HepG2 (cell line): ENCODE data around the gene UROD. TPM values are rescaled to one million over a fixed set of nuclear protein-coding genes. Genes with fewer than 3 reads are reported as not detected.

Experiments used
- ARHGAP35 ChIP-seq: sonication (generic); formaldehyde crosslinking; IDR thresholded peaks from 2 replicates; pipeline ENCODE4 v1.9.0; 2022; ENCODE audit warnings: mild to moderate bottlenecking, inconsistent platforms, moderate library complexity, missing genetic modification reagents, borderline replicate concordance
- CBX2 ChIP-seq, 2 experiments: fragments of 200-600 bp in 1 of 2; sonication (generic); formaldehyde crosslinking in 1 of 2; IDR thresholded peaks; 2 replicates each; pipeline versions ENCODE4 v1.7.0 to v1.8.1; 2018 to 2022; ENCODE audit warnings: low read depth in 2 of 2, low read length in 1 of 2, mild to moderate bottlenecking in 1 of 2, missing genetic modification reagents in 1 of 2
- FOSL1 ChIP-seq: sonication (generic); formaldehyde crosslinking; IDR thresholded peaks from 2 replicates; pipeline ENCODE4 v1.9.0; 2021; ENCODE audit warnings: missing genetic modification reagents, borderline replicate concordance
- HOXA5 ChIP-seq: sonication (generic); formaldehyde crosslinking; IDR thresholded peaks from 2 replicates; pipeline ENCODE4 v1.4.0; 2020; ENCODE audit warnings: missing genetic modification reagents
- IRX3 ChIP-seq: sonication (generic); formaldehyde crosslinking; IDR thresholded peaks from 2 replicates; pipeline ENCODE4 v1.8.1; 2023; ENCODE audit warnings: mild to moderate bottlenecking, low read depth, missing genetic modification reagents, borderline replicate concordance
- KLF15 ChIP-seq: sonication (generic); formaldehyde crosslinking; IDR thresholded peaks from 2 replicates; pipeline ENCODE4 v1.8.1; 2023; ENCODE audit warnings: borderline replicate concordance, mild to moderate bottlenecking, inconsistent platforms, missing genetic modification reagents, mixed read lengths
- RCOR2 ChIP-seq: IDR thresholded peaks from 2 replicates; pipeline ENCODE4 v1.6.1; 2016; ENCODE audit warnings: missing biosample characterization, missing genetic modification reagents
- RFXAP ChIP-seq: sonication (generic); formaldehyde crosslinking; IDR thresholded peaks from 2 replicates; pipeline ENCODE4 v1.4.0; 2020; ENCODE audit warnings: missing genetic modification reagents, borderline replicate concordance
- RNF2 ChIP-seq: fragments of 450-650 bp; conservative IDR thresholded peaks from 2 replicates; pipeline ENCODE4 v1.6.1; 2016; ENCODE audit warnings: low read depth
- SAP130 ChIP-seq: IDR thresholded peaks from 2 replicates; pipeline ENCODE4 v1.6.1; 2016; ENCODE audit warnings: low read depth
- ZBTB42 ChIP-seq: sonication (generic); formaldehyde crosslinking; IDR thresholded peaks from 2 replicates; pipeline ENCODE4 v1.5.0; 2020; ENCODE audit warnings: mild to moderate bottlenecking, missing genetic modification reagents
- ZFP41 ChIP-seq: sonication (generic); formaldehyde crosslinking; IDR thresholded peaks from 2 replicates; pipeline ENCODE4 v1.4.0; 2020; ENCODE audit warnings: mild to moderate bottlenecking, missing genetic modification reagents, borderline replicate concordance
- ZNF33B ChIP-seq: sonication (generic); formaldehyde crosslinking; IDR thresholded peaks from 2 replicates; pipeline ENCODE4 v1.5.1; 2020; ENCODE audit warnings: mild to moderate bottlenecking, missing genetic modification reagents
- polyA plus RNA-seq, 8 experiments: library from polyadenylated mRNA; depleted of rRNA in 3 of 8; stranded (reverse) in 7 of 8; unstranded in 1 of 8; fragments of >200 nt; fragmentation: Illumina TruSeq in 4 of 8; extraction: Trizol in 4 of 8; gene quantifications; 2 replicates each; pipeline versions ENCODE4 v1.2.1 to v1.2.3, GENCODE V29; 2011 to 2016; ENCODE audit warnings: low read depth in 4 of 8, missing spikeins in 1 of 8, mixed read lengths in 1 of 8; ENCODE audit not compliant: insufficient read depth in 1 of 8
- total RNA-seq, 5 experiments: library from RNA; depleted of rRNA; stranded (reverse); fragments of >200 nt; fragmentation: Illumina TruSeq; extraction: Trizol; gene quantifications; 2 replicates each; pipeline ENCODE4 v1.2.3, GENCODE V29; 2016; ENCODE audit warnings: low read depth in 1 of 5
- TF ChIP-seq, protein P1 (sequence below): IDR thresholded peaks from 2 replicates; pipeline ENCODE4 v1.6.1; 2018; ENCODE audit warnings: missing genetic modification reagents
- TF ChIP-seq, protein P2 (sequence below): sonication (generic); formaldehyde crosslinking; IDR thresholded peaks from 2 replicates; pipeline ENCODE4 v1.4.0; 2020; ENCODE audit warnings: missing genetic modification reagents
- TF ChIP-seq, protein P3 (sequence below): sonication (generic); formaldehyde crosslinking; IDR thresholded peaks from 2 replicates; pipeline ENCODE4 v1.8.1; 2023; ENCODE audit warnings: missing genetic modification reagents, inconsistent platforms, borderline replicate concordance
- TF ChIP-seq, protein P4 (sequence below): sonication (generic); formaldehyde crosslinking; IDR thresholded peaks from 2 replicates; pipeline ENCODE4 v1.5.0; 2020; ENCODE audit warnings: missing genetic modification reagents, mild to moderate bottlenecking, borderline replicate concordance
- TF ChIP-seq, protein P5 (sequence below): sonication (generic); formaldehyde crosslinking; conservative IDR thresholded peaks from 2 replicates; pipeline ENCODE4 v1.8.1; 2023; ENCODE audit warnings: missing genetic modification reagents
- TF ChIP-seq, protein P6 (sequence below): sonication (generic); formaldehyde crosslinking; IDR thresholded peaks from 2 replicates; pipeline ENCODE4 v1.5.0; 2020; ENCODE audit warnings: missing genetic modification reagents, mild to moderate bottlenecking, borderline replicate concordance
- TF ChIP-seq, protein P7 (sequence below): sonication (generic); formaldehyde crosslinking; IDR thresholded peaks from 2 replicates; pipeline ENCODE4 v1.8.0; 2022; ENCODE audit warnings: mild to moderate bottlenecking, missing genetic modification reagents

UROD gene
- total and polyA plus RNA-seq, 2 of the 13 experiments (the other 11 are each of a cell fraction or from before 2014, with no cell fraction given) = 162 to 171 TPM

DNA sequence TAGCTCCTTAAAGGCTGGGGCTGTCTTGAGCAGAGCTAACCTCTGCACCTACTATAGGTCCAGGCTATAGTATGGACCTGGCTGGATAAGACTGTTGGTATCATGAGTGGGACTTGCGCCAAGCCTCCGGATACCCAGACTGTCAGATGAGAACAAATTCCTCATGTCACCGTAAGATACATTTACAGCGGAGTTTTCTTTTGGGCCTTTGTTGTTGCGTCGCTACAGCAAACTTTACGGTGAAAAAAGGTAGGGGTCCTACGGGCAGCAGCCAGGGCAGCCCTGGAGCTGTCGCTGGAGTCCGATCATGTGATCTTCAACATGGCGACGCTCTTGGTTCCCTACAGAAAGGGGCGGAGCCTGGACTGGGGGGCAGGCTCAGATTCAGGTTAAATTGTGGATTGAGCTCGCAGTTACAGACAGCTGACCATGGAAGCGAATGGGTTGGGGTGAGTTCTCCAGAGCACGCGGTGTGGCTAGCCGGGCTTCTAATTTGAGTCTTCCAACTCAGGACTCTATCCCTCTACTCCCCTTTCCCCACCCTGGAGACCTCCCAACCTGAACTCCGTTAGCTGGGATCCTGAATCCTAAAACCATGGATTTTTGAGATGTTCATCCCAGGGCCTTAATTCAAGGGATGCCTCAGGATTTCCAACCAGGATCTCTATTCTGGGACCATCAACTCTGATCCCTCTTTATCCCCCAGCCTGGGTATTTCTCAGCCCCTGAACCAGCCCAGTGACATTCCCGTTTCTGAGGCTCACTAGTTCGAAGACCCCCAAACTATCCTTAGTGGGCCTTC lies at the start of gene UROD (continued):
- TF ChIP-seq ZFP41 (CRISPR knock-in tag) = no peak
- TF ChIP-seq KLF15 (CRISPR knock-in tag) = no peak
- TF ChIP-seq, protein P1, sequence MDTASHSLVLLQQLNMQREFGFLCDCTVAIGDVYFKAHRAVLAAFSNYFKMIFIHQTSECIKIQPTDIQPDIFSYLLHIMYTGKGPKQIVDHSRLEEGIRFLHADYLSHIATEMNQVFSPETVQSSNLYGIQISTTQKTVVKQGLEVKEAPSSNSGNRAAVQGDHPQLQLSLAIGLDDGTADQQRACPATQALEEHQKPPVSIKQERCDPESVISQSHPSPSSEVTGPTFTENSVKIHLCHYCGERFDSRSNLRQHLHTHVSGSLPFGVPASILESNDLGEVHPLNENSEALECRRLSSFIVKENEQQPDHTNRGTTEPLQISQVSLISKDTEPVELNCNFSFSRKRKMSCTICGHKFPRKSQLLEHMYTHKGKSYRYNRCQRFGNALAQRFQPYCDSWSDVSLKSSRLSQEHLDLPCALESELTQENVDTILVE (CRISPR knock-in tag) = 0 out of 2 replicates have a peak, but pooled peaks have one; percentile 57
- TF ChIP-seq, protein P2, sequence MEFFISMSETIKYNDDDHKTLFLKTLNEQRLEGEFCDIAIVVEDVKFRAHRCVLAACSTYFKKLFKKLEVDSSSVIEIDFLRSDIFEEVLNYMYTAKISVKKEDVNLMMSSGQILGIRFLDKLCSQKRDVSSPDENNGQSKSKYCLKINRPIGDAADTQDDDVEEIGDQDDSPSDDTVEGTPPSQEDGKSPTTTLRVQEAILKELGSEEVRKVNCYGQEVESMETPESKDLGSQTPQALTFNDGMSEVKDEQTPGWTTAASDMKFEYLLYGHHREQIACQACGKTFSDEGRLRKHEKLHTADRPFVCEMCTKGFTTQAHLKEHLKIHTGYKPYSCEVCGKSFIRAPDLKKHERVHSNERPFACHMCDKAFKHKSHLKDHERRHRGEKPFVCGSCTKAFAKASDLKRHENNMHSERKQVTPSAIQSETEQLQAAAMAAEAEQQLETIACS (CRISPR knock-in tag) = no peak
- TF ChIP-seq RFXAP (CRISPR knock-in tag) = no peak
- TF ChIP-seq, protein P3, sequence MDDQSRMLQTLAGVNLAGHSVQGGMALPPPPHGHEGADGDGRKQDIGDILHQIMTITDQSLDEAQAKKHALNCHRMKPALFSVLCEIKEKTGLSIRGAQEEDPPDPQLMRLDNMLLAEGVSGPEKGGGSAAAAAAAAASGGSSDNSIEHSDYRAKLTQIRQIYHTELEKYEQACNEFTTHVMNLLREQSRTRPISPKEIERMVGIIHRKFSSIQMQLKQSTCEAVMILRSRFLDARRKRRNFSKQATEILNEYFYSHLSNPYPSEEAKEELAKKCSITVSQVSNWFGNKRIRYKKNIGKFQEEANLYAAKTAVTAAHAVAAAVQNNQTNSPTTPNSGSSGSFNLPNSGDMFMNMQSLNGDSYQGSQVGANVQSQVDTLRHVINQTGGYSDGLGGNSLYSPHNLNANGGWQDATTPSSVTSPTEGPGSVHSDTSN (CRISPR knock-in tag) = no peak
- TF ChIP-seq FOSL1 (CRISPR knock-in tag) = no peak
- TF ChIP-seq SAP130 (CRISPR knock-in tag) = peak; percentile 98
- TF ChIP-seq ZNF33B (CRISPR knock-in tag) = no peak
- no peak for TF ChIP-seq RCOR2 (CRISPR knock-in tag)
- TF ChIP-seq, protein P4, sequence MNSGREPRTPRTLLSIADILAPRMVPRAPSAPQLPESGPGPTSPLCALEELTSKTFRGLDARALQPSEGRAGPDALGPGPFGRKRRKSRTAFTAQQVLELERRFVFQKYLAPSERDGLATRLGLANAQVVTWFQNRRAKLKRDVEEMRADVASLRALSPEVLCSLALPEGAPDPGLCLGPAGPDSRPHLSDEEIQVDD (CRISPR knock-in tag) = no peak
- TF ChIP-seq CBX2 (IDR thresholded peaks at IDR 0.05; ENCODE audit: low read depth, low read length) = no peak
- TF ChIP-seq CBX2 (CRISPR knock-in tag; IDR thresholded peaks at IDR 0.05; ENCODE audit: low read depth) = no peak
- TF ChIP-seq, protein P5, sequence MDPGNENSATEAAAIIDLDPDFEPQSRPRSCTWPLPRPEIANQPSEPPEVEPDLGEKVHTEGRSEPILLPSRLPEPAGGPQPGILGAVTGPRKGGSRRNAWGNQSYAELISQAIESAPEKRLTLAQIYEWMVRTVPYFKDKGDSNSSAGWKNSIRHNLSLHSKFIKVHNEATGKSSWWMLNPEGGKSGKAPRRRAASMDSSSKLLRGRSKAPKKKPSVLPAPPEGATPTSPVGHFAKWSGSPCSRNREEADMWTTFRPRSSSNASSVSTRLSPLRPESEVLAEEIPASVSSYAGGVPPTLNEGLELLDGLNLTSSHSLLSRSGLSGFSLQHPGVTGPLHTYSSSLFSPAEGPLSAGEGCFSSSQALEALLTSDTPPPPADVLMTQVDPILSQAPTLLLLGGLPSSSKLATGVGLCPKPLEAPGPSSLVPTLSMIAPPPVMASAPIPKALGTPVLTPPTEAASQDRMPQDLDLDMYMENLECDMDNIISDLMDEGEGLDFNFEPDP (CRISPR knock-in tag) = no peak
- TF ChIP-seq, protein P6, sequence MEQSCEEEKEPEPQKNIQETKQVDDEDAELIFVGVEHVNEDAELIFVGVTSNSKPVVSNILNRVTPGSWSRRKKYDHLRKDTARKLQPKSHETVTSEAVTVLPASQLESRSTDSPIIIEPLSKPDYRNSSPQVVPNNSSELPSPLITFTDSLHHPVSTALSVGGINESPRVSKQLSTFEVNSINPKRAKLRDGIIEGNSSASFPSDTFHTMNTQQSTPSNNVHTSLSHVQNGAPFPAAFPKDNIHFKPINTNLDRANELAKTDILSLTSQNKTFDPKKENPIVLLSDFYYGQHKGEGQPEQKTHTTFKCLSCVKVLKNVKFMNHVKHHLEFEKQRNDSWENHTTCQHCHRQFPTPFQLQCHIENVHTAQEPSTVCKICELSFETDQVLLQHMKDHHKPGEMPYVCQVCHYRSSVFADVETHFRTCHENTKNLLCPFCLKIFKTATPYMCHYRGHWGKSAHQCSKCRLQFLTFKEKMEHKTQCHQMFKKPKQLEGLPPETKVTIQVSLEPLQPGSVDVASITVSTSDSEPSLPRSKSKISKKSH (CRISPR knock-in tag) = no peak
- TF ChIP-seq RNF2 = 0 out of 2 replicates have a peak, but pooled peaks have one; percentile 48
- TF ChIP-seq HOXA5 (CRISPR knock-in tag) = peak; percentile 81
- no peak for TF ChIP-seq ZBTB42 (CRISPR knock-in tag)
- no peak for TF ChIP-seq IRX3 (CRISPR knock-in tag)
- no peak for TF ChIP-seq ARHGAP35 (CRISPR knock-in tag)
- TF ChIP-seq, protein P7, sequence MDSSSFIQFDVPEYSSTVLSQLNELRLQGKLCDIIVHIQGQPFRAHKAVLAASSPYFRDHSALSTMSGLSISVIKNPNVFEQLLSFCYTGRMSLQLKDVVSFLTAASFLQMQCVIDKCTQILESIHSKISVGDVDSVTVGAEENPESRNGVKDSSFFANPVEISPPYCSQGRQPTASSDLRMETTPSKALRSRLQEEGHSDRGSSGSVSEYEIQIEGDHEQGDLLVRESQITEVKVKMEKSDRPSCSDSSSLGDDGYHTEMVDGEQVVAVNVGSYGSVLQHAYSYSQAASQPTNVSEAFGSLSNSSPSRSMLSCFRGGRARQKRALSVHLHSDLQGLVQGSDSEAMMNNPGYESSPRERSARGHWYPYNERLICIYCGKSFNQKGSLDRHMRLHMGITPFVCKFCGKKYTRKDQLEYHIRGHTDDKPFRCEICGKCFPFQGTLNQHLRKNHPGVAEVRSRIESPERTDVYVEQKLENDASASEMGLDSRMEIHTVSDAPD = no peak
